ENCODE measurements around the gene SH3D21. TPM values are rescaled to one million over a fixed set of nuclear protein-coding genes. Genes with fewer than 3 reads are reported as not detected.

The SH3D21 gene
- 1.3 TPM for total RNA-seq
- long read RNA-seq: 0 reads

DNA sequence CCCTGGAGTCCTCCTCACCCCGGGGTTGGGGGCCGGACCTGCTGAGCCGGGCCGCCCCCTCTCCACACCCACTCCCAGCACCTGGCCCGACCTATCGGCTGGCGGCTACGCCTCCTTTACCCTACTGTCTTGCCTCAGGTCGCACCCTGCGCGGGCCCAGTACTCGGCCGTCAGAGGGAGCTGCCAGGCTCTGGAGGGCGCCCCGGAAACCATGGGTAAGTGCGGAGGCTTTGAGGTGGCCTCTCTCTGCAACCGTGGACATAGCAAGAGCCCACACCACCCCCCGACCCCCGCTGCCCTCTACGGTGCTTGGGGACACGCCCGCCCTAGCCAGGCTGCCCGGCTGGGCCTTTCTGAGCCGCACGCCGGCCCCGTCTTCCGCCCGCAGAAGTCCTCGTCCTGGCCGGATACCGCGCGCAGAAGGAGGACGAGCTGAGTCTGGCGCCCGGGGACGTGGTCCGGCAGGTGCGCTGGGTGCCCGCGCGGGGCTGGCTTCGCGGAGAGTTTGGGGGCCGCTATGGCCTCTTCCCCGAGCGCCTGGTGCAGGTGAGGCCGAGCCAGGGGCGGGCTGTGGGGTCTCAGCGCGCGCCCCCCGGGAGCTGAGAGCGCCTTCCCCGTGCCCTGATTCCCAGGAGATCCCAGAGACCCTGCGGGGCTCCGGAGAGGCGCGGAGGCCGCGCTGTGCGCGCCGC lies at the start of gene SH3D21:
Gene SH3D21, plus strand, starts transcription at position 159 of the 692 bp plus-strand sequence. Its CDS starts 53 bp downstream, at position 212.
- DNase-seq (peak; percentile 68), ATAC-seq (ENCODE audit: poor library complexity) (peak; percentile 69)
- intact Hi-C loops (cut with DNase I): no loop called here

DNA sequence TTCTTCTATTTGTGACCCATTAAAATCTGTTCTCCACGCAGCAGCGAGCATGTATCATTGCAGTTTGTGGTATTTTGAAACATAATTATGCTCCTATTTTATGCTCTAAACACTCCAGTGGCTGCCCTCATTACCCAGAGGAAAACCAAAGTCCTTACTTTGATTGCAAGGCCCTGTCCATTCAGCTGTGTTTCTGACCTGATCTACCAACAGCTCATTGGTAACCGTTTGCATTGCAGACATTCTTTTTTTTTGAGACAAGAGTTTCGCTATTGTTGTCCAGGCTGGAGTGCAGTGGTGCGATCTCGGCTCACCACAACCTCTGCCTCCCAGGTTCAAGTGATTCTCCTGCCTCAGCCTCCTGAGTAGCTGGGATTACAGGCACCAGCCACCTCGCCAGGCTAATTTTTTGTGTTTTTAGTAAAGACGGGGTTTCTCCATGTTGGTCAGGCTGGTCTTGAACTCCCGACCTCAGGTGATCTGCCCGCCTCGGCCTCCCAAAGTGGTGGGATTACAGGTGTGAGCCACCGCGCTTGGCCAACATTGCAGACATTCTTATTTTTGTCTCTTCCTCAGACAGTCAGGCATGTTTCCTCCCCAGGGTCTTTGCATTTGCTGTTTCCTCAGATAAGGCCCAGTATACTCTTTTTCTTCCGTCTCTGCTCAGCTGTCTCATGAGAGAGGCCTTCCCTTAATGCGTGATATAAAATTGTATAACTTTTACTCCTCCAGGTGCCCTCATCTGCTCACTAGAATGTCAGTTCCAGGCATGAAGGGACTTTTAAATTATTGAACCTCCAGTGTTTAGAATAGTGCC lies 49.4 kb upstream of the SH3D21 start:
- intact Hi-C loops (cut with DNase I): no loop called here
- ATAC-seq (ENCODE audit: poor library complexity): no peak
- no peak for DNase-seq

DNA sequence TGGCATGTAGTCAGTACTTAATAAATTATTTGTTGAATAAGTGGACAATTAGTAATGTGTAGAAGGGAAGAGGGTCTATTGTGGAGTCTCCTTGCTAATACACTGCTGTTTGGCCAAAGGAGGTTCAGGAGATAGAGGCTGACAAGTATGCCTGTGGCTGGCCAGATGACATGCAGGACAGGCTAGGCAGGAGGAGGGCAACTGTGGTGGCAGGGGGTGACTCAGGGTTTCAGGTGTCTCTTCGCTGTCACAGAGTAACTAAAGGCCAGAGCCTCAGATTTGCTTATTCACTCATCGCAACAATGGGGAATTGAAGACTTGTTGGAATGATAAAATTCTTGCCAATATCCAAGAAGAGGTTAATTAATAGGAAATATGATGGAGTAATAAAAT lies 48.8 kb upstream of the SH3D21 start:
- intact Hi-C loops (cut with DNase I): no loop called here
- ATAC-seq (ENCODE audit: poor library complexity): peak; percentile 25
- no peak for DNase-seq

DNA sequence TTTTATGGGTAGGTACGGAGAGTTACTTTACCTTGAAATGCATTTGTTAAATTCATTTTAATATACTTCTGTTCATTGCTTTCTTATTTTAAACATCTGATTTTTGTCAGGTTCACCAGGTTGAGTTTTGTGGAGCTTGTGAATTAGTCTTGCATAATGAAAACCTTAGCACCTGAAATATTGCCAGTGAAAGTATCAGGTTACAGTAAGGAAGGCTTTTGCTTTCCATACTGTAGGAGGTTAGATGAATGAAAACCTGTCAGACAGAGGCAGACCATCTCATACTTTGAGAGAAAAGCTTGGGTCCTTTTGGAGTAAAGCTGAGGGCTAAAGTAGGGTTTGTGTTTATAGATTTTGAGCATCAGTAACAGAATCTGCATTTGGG lies 47.2 kb upstream of the SH3D21 start:
- no peak for ATAC-seq (ENCODE audit: poor library complexity)
- intact Hi-C loops (cut with DNase I): no loop called here
- DNase-seq: no peak

DNA sequence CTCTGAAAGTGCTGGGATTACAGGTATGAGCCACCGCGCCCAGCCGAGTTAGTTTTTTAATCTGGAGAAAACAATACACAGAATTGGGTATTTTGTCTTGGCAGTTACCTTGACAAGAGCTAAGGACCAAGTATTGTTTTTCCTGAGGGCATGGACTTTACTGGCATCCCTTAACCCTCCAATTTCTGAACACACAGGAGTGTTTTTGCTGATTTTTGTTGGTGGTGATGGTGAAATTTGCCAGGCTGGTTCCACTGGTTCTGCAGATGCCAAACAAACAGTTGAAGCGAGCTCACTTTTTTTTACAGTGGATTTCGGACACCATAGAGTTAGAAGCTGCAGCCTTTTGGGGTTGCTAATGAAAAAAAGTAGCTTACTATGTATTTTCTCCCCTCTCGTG lies 37.2 kb upstream of the SH3D21 start:
- intact Hi-C loops (cut with DNase I): no loop called here
- no peak for ATAC-seq (ENCODE audit: poor library complexity)
- no peak for DNase-seq

DNA sequence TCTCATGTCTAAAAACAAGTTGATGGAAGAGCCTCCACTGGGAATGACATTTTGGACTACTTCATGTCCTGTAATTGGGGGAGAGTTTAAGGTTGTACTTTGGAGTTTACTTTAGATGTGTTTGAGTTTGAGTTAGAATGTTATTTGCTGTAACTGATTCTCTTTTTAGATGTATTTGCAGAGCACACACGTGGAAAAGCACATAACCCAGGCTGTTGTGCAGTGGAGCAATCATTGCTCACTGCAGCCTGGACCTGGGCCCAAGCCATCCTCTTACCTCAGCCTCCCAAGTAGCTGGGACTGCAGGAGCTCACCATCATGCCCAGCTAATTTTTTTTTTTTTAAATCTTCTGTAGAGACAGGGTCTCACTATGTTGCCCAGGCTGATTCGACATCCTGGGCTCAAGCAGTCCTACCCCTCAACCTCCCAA lies 36.7 kb upstream of the SH3D21 start:
- DNase-seq (no peak), ATAC-seq (ENCODE audit: poor library complexity) (peak; percentile 48)
- intact Hi-C loops (cut with DNase I): no loop called here

DNA sequence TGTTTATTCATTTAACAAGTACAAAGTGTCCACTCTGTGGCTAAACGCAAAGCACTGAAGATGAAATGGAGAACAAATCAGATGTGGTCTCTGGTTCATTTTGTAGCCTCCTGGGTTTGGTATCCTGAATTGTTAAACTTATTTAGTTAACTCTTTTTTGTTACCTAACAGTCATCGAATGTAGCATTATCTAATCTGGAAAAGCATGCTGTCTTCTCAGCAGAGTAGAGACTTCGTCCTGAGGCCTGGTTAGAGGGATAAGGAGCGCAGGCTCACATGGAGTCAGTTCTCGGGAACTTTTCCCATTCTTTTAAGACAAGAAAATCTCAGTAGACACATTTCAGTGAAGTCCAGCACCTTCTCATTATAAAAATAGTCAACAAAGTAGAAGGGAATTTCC lies 33.1 kb upstream of the SH3D21 start:
- DNase-seq: no peak
- ATAC-seq (ENCODE audit: poor library complexity): no peak
- intact Hi-C loops (cut with DNase I): no loop called here

DNA sequence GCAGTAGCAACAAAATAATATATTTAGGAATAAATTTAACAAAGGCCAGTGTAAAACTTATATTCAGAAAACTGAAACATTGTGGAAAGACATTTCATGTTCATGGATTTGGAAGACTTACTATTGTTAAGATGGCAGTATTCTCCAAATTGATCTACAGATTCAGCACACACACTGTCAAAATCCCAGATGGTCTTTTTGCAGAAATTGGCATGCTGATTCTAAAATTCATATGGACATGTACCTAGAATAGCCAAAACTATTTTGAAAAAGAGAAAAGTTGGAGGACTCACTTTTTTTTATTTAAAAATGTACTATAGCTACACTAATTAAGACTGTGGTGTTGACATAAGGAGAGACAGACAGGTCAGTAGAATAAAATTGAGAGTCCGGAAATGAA lies 32.0 kb upstream of the SH3D21 start:
- ATAC-seq (ENCODE audit: poor library complexity) (no peak), DNase-seq (no peak)
- intact Hi-C loops (cut with DNase I): no loop called here

DNA sequence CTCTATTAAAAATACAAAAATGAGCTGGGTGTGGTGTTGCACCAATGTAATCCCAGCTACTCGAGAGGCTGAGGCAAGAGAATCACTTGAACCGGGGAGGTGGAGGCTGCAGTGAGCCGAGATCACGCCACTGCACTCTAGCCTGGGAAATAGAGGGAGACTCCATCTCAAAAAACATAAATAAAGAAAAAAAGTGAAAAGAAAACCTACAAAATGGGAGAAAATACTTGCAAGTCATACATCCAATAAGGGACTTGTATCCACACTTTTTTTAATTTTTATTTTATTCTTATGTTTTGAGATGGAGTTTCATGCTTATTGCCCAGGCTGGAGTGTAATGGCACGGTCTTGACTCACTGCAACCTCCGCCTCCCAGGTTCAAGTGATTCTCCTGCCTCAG lies 29.5 kb upstream of the SH3D21 start:
- ATAC-seq (ENCODE audit: poor library complexity) (no peak), DNase-seq (no peak)
- intact Hi-C loops (cut with DNase I): no loop called here

DNA sequence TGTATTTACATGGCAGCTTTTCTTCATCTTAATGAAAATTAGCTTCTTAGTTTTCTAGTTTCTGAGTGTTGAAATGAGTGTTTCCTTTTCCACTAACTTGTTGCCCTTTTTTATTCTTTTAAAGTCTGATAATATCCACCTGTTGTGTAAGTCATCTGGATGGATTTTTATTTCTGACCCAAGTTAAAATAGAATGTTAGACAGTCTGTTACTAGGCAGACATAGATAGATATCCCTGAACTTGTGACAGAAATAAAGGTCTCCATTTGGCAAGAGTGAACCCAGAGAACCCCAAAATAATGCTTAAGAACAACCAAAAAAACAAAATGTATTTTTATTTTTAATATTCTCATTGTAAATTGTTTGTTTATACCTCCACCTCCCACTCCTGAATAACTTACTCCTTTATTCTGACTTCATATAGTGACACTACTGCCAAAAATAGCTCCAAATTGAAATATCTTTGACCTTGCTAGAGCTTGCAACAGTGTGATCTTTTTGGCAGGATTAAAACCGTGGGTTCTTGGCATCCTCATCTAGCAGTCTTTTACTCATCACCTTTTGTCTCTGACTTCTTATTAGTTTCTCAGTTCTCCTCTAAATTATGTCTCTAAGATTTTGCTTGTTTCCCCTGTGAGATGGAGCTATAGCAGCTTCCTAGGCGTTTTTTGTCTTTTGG lies 26.9 kb upstream of the SH3D21 start:
- ATAC-seq (ENCODE audit: poor library complexity) (peak; percentile 71), DNase-seq (no peak)
- intact Hi-C loops (cut with DNase I): no loop called here

DNA sequence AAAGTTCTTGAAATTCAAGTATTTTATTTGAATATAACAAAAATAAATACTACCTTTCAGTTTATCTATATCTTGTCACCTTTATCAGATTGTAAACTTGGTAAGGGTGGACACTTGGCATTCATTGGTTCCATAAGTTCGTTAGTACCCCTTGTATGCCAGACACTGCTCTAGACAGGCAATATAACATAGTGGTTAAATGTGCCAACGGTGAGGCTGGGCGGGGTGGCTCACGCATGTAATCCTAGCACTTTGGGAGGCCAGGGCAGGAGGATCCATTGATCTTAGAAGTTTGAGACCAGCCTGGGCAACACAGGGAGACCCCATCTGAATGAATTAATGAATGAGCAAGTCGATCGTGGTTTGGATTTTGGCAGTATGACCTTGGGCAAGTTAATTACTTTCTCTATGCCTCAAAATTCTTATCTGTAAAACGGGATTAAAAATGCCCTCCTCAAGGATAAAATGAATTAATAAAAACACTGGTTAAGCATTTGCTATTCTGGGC lies 26.3 kb upstream of the SH3D21 start:
- DNase-seq: no peak
- peak; percentile 13 for ATAC-seq (ENCODE audit: poor library complexity)
- intact Hi-C loops (cut with DNase I): loop anchor here (5.0 kb wide), 1 partner anchor 58 kb away; the partner anchor contains the start of gene THRAP3

DNA sequence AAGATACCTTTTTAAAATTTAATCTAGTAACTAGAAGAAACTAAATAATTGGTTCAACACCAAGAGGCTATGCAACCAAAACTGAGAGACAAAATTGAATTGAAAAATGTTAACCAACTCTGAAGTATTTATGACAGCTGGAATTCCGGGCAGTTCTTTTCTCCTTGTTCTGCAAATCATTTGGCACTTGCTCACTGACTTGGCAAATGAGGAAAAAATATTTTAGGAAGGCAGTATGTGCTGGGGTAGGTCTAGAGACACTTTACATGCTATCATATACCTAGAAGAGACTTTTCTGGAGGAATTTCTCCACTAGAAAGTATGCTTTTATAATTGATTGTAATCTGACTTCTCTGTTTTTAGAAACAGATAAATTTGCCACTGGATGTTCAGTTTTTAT lies 22.1 kb upstream of the SH3D21 start:
- peak; percentile 46 for ATAC-seq (ENCODE audit: poor library complexity)
- DNase-seq: no peak
- intact Hi-C loops (cut with DNase I): loop anchor here (5.0 kb wide), 1 partner anchor 62 kb away; the partner anchor contains the start of gene THRAP3

DNA sequence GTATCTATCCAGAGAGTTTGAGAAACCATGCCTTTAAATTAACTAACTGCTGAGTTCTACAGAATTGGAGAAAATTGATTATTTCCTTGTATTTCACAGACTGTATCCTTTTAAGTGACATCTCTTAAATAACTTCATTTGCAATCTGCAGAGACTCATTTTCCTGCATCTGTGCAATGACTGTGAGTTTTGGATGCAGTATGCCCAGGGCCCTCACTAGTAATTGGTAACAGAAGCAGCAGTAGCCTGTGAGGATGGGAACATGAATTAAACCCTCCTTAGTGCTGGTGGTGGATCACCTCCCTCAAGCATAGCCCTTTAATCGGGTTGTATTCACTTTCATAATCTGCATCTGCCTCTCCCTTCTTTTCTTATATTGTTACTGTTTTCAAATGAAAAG lies 21.7 kb upstream of the SH3D21 start:
- no peak for DNase-seq
- peak; percentile 21 for ATAC-seq (ENCODE audit: poor library complexity)
- intact Hi-C loops (cut with DNase I): loop anchor here (5.0 kb wide), 1 partner anchor 62 kb away; the partner anchor contains the start of gene THRAP3

DNA sequence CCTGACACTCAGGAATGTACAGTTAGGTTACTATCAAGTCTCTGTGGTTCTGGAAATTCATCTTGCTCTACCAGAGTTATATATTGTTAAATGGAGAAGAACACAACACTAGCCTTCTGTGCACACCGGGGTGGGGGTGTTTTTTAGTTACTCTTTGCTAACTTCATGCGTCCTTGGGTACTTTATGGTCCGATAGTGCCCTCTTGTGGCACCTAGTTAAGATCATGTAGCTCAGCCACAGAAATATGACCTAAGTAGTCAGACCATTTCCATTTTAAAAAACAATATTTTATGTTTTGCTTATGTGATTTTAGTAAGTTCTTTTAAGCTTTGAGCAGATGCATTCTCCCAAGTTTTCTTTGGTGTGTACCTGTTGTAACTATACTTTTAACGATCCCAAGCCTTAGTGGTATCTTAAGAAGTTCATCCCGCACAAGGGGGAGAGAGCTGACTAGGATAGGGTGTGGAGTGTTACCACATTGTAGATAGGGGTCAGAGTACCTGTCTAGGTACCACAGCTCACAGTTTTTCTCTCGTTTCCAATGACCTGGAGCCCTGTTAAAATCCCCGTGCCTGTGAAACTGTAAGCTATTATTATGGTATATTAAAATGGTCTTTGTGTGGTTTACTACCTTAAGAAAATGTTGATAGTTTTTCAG lies 20.6 kb upstream of the SH3D21 start:
- DNase-seq (no peak), ATAC-seq (ENCODE audit: poor library complexity) (peak; percentile 82)
- intact Hi-C loops (cut with DNase I): loop anchor here (5.0 kb wide), 2 partner anchors 128 to 188 kb away; partner anchors contain the start of gene MAP7D1

DNA sequence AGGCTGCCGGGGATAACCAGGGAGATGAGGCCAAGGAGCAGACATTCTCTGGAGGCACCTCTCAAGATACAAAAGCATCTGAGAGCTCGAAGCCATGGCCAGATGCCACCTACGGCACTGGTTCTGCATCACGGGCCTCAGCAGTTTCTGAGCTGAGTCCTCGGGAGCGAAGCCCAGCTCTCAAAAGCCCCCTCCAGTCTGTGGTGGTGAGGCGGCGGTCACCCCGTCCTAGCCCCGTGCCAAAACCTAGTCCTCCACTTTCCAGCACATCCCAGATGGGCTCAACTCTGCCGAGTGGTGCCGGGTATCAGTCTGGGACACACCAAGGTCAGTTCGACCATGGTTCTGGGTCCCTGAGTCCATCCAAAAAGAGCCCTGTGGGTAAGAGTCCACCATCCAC lies 19.4 kb upstream of the SH3D21 start:
- ATAC-seq (ENCODE audit: poor library complexity) (no peak), DNase-seq (no peak)
- intact Hi-C loops (cut with DNase I): loop anchor here (5.0 kb wide), 2 partner anchors 130 to 190 kb away; partner anchors contain the start of gene MAP7D1

DNA sequence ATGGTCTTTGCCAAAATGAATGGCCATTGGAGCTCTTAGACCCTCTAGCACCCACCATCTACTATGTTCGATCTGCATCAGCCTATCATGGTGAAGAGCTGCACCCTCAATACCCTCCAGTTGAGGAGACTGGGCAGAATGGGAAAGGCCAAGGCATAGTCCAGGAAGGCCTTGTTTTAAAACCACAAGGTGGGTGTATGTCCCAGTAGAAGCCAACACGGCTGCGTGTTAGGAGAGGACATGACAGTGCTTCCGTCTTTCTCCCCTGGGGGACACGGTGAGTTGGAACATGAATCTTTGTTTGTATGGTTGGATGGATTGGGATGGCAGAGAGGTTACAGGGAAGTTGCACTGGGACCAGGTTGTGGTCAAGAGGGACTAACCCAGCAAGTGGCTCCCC lies 18.6 kb upstream of the SH3D21 start:
- DNase-seq (no peak), ATAC-seq (ENCODE audit: poor library complexity) (no peak)
- intact Hi-C loops (cut with DNase I): loop anchor here (5.0 kb wide), 2 partner anchors 130 to 190 kb away; partner anchors contain the start of gene MAP7D1

DNA sequence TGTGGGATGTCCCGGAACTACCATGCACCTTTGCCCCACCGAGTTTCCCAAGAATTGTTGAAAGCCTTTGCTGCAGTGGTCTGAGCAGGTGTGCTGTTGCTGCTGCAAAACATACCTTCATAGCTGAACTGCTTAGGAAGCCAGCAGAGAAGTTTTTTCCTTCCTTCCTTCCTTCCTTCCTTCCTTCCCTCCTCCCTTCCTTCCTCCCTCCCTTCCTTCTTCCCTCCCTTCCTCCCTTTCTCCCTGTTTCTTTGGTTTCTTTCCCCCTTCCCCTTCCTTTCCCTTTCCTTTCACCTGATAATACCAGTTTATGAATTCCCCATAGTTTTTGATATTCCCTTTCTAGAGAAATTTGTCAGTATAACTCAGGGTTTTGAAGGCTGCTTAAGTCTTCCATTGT lies 10.8 kb upstream of the SH3D21 start:
- ATAC-seq (ENCODE audit: poor library complexity): no peak
- intact Hi-C loops (cut with DNase I): no loop called here
- DNase-seq: no peak

DNA sequence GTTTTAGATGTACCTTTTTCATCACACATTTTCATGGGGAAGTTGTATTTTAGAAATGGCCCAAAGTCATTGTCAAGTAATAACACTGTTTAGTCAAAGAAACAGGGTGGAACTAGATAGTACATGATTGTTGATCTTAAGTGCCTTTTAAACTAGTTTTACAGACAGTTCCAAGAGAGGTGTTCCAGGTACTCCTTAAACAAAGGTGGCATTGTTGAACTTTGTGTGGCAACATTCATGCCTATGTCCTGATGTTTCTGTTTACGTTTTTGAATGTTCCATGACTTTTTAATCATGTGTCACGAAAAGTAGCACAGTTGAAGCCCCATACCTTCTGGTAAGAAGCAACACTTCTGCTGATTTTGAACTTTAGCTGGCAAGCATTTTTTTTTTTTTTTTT lies 9.1 kb upstream of the SH3D21 start:
- ATAC-seq (ENCODE audit: poor library complexity): no peak
- DNase-seq: no peak
- intact Hi-C loops (cut with DNase I): no loop called here

DNA sequence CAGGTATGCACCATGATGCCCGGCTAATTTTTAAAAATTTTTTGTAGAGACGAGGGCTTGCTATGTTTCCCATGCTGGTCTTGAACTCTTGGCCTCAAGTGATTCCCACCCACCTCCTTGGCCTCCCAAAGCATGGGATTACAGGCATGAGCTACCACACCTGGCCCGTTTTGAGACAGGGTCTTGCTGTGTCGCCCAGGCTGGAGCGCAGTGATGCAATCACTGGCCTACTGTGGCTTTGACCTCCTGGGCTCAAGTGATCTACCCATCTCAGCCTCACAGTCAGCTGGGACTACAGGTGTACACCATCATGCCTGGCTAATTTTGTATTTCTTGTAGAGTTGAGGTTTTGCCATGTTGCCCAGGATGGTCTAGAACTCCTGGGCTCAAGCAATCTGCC lies 7.5 kb upstream of the SH3D21 start:
- intact Hi-C loops (cut with DNase I): no loop called here
- ATAC-seq (ENCODE audit: poor library complexity): no peak
- no peak for DNase-seq

Data from Right ventricle myocardium superior (tissue), 1 donor.